GM18498 (cell line): ENCODE data around the gene MYO18B.

Experiments used
- ATAC-seq: cut with Tn5 transposase; IDR thresholded peaks from one replicate; pipeline ENCODE4 v1.9.1; 2021; ENCODE audit warnings: mild to moderate bottlenecking, moderate library complexity; ENCODE audit not compliant: unreplicated experiment

The MYO18B gene

GRCh38 chr22:25748704-25749103 lies 6.7 kb downstream of the MYO18B start:
- no peak for ATAC-seq

- ATAC-seq, result no peak
Observed at GRCh38 chr22:25749420-25750169, 7.6 kb downstream of the MYO18B start.

DNA sequence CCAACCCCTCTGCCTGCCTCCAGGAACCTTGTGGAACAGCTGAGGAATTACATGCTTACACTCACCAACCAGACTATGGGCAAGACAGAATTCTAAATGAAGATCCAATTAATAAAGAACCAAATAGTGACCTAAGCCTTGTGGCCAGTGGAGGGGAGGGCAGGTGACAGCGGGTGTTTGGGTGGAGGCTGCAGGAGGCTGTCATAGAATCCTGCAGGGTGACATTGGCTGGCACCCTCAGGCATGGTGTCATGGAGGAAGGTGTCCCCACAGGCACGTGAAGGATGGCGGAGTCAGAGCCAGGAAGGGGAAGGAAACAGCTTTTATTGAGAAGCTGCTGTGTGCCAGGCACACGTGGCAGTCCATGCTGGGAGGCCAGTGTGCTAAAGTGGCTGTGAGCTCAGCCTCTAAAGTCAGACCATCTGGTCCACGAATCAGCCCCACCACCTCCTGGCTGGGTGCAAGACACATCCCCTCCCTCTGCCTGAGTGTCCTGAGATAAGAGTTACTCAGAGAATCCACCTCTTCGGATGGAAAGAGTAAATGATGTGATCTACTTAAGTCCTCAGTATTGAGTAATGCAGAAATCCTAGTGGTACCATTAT lies 8.7 kb downstream of the MYO18B start:
- no peak for ATAC-seq

- no peak for ATAC-seq
Observed at GRCh38 chr22:25751174-25751581, 9.2 kb downstream of the MYO18B start.

- no peak for ATAC-seq
Observed at GRCh38 chr22:25752615-25753214, 10.7 kb downstream of the MYO18B start.

DNA sequence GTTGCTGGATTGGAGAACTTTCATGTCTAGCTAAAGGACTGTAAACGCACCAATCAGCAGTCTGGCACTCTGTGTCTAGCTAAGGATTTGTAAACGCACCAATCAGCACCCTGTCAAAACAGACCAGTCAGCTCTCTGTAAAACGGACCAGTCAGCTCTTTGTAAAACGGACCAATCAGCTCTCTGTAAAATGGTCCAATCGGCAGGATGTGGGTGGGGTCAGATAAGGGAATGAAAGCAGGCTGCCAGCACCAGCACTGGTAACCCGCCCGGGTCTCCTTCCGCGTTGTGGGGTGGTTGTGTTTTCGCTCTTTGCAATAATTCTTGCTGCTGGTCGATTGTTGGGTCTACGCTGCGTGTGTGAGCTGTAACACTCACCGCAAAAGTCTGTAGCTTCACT lies 11.3 kb downstream of the MYO18B start:
- ATAC-seq, result no peak

DNA sequence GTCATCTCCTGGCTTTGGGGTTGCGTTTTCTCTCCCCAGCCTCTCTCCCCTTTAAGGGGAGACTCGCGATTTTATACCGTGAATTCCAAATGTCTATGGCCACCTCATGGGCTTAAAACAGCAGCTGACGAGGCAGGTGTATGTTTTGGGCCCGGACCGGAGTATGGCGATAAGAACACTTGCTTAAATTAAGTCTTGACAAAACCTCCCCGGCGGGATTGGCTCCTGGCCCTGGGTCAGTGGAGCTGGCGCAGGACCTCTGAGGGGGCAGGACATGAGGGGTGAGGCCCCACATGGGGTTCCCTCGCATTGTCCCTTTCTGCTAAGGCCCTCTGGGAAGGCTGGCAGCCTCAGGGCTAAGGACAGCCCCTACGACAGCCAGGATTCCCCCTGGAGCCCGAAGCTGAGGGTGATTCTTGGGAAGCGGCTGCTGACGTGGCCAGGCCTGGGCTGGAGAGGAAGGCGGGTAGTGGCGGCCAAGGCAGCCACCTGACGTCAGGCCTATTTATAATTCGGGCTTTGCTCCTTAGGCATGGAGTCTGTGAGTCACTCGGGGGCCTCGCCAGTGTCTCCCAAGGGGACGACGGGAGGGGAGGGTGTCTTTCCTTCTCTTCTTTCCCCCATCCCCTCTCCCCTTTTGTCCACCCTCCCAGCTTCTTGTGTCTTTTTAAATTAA lies 12.7 kb downstream of the MYO18B start:
- no peak for ATAC-seq

- no peak for ATAC-seq
Observed at GRCh38 chr22:25757686-25758085, 15.7 kb downstream of the MYO18B start.

- no peak for ATAC-seq
Observed at GRCh38 chr22:25758316-25758715, 16.3 kb downstream of the MYO18B start.

- ATAC-seq, result no peak
Observed at GRCh38 chr22:25759825-25760231, 17.8 kb downstream of the MYO18B start.

- no peak for ATAC-seq
Observed at GRCh38 chr22:25760294-25760693, 18.3 kb downstream of the MYO18B start.

- ATAC-seq, result no peak
Observed at GRCh38 chr22:25760848-25761595, 19.0 kb downstream of the MYO18B start.

- ATAC-seq, result no peak
Observed at GRCh38 chr22:25762147-25762546, 20.2 kb downstream of the MYO18B start.

DNA sequence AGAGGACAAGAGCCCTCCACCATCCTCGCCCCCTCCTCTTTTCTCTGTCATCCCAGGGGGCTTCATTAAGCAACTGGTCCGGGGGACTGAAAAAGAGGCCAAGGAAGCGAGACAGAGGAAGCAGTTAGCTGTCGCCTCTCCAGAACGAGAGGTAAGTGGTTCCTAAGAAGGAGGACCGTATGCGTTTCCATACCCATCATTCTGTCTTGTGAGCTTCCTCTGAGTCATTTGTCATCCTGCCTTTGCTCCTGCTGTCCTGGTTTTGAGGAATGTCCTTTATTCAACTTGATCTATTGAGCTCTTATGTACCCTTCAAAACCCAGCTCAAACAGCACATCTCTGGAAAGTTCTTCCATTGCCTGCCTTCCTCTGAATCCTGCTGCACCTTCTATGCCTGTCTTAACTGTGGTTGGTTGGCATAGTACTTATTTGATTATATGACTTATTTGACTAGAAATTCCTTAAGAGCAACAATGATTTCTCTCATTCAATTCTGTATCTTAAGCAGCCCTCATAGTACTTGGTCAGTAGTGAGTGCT lies 21.3 kb downstream of the MYO18B start:
- ATAC-seq, result no peak

- ATAC-seq, result no peak
Observed at GRCh38 chr22:25764270-25765015, 22.5 kb downstream of the MYO18B start.

GRCh38 chr22:25765016-25765367 lies 23.0 kb downstream of the MYO18B start:
- no peak for ATAC-seq

DNA sequence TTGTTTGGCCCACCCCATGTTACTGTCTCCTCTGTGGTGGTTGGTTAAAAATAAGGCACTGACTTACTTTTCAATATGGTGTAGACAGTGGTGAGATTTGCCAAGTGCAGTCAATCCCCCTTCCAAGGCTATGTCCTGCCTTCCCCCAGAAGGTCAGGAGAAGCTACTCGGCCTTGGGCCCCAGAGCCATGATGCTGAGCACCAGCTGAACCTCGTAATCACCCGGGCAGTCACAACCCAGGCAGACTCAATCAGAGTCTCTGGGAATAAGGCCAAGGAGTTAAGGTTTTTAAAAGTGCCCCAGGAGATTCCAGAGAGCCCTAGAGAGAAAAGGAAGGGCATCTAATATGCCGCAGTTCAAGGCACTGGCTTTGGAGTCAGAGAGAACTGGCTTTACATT lies 23.8 kb downstream of the MYO18B start:
- ATAC-seq, result no peak

- no peak for ATAC-seq
Observed at GRCh38 chr22:25766418-25766817, 24.4 kb downstream of the MYO18B start.

DNA sequence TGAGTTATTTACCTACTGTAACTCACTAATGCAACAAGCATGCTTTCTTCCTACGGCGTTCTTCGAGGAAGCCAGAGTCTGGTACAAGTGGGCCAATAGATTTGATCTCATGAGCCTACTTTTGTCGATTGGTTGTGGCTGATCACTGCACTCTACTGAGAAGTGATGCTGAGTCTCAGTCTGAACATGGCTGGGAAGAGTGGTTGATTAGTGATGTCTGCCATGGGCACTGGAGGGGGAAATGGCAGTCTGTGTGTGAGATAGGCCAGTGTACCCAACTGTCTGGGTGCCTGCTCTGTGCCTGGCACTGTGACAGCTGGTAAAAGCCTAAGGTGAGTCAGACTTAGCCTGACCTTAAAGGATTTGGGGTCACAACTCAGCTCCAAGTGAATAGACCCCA lies 28.3 kb downstream of the MYO18B start:
- ATAC-seq, result no peak

DNA sequence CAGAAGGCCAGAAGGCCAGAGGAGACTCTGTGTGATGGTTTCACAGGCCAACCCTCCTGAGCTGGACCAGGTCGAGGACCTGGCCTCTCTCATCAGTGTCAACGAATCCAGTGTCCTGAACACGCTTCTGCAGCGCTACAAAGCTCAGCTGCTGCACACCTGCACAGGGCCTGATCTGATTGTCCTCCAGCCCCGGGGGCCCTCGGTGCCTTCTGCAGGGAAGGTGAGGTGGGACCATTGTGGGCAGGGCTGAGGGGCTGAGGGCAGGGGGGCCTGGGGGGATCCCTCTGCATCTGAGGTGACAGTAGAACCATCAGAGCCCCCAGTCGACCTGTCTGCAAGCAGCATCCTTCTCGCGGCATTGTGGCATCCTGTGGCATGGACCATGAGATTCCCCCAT lies 30.3 kb downstream of the MYO18B start:
- no peak for ATAC-seq
